Measurements from ENCODE around the gene TAF11L14.

The TAF11L14 gene

GRCh38 chr5:17678751-17679324 lies 44.6 kb downstream of the TAF11L14 start:
- no peak overlapping the region for H3K4me3 ChIP-seq (ENCODE audit: low read depth, low read length)

GRCh38 chr5:17679597-17680203 lies 45.4 kb downstream of the TAF11L14 start:
- no peak overlapping the region for H3K4me3 ChIP-seq (ENCODE audit: low read depth, low read length)

GRCh38 chr5:17680737-17681136 lies 46.5 kb downstream of the TAF11L14 start:
- H3K4me3 ChIP-seq (ENCODE audit: low read depth, low read length), result no peak overlapping the region
